AG09319 (cell line): Measurements from ENCODE around the gene CCDC146.
"Not testable (repeated sequence)": the region's sequence is repeated elsewhere in the genome, so short reads cannot be mapped to it uniquely, and the experiment has no call there.

ENCODE experiments used
- DNase-seq: peaks from one replicate; pipeline ENCODE4 v3.0.0-alpha.2; 2010; ENCODE audit warnings: low read depth; ENCODE audit errors: extremely low read depth
- TF ChIP-seq, protein P1 (sequence below): IDR thresholded peaks from 2 replicates; pipeline ENCODE4 v1.5.1; 2011; ENCODE audit warnings: low read depth, mild to moderate bottlenecking, inconsistent platforms, low read length, moderate library complexity

Gene CCDC146

DNA sequence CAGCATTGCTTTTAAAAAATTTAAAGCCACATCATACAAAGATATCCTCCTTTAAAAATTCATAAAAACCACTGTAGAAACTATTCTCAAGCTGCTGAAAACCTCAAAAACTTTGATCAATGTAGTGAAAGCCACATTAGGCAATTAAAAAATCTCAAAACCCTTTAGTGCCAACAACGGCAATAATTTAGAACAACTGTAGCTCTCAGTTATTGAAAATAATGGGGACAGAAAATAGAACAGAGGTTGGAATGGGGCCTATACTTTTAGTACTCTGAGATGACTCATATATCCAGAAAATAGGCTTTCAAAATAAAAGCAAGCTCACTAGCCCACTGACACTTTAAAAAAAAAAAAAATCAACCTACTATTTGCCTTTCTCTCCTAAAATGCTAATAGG lies 206.3 kb downstream of the CCDC146 start:
- no peak for DNase-seq
- TF ChIP-seq, protein P1, sequence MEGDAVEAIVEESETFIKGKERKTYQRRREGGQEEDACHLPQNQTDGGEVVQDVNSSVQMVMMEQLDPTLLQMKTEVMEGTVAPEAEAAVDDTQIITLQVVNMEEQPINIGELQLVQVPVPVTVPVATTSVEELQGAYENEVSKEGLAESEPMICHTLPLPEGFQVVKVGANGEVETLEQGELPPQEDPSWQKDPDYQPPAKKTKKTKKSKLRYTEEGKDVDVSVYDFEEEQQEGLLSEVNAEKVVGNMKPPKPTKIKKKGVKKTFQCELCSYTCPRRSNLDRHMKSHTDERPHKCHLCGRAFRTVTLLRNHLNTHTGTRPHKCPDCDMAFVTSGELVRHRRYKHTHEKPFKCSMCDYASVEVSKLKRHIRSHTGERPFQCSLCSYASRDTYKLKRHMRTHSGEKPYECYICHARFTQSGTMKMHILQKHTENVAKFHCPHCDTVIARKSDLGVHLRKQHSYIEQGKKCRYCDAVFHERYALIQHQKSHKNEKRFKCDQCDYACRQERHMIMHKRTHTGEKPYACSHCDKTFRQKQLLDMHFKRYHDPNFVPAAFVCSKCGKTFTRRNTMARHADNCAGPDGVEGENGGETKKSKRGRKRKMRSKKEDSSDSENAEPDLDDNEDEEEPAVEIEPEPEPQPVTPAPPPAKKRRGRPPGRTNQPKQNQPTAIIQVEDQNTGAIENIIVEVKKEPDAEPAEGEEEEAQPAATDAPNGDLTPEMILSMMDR: no peak

DNA sequence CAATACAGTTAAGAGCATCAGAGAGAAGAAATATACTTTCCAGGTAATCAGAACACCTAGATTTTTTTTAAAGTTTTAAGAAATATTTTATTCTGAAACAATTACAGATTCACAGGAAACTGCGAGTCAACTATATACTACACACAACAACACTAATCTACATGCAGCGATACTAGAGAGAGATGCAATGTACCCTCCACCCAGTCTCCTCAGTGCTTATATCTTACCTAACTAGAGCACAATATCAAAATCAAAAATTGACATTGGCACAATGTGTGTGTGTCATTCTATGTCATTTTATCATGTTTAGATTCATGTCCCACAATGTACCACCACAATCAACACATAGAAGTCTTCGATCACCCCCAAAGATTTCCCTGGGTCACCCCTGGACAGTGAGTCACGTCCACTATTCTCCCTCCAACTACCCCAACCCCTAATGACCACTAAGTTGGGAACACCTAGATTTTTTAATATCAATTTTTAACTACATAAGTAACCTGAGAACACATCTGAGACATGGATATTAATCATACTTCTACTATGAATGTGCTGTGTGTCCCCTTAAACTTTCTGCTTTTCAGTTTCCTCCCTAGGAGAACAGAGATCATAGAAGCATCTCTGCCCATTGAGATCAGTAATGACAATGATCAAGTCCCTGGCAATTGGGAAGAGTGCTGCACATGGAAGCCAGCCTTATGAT lies 207.2 kb downstream of the CCDC146 start:
- DNase-seq: no peak

DNA sequence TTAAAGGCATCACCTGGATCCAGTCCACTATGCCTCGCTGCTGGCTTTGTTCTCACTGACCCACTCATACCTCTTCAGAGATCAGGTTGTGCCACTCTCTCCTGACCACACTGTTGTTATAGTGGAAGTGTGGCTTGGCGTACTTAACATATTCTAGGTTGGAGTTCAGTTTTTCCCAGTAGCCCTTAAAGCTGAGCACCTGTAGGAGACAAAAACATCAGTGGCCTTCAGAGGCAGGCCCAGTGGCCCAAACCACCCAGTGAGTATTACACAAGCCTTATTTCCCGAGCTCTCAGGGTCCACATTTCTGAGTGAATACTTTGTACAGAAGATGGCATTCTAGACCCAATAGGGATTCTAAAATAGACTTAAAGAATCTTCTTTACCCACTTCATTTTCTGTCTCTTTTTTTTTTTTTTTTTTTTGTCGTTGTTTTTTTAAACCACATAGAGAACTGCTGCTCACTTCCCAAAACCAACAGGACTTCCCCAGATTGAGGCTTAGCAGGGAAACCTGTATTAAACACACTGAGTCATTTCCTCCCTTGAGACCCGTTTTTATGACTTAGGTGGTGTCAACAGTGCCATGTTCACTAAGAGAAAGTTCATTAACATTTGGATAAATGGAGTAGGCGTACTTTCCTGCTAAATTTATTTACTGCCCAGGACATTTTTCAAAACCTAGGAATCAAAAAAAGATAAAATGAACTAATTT lies 207.9 kb downstream of the CCDC146 start:
- no peak for DNase-seq
- TF ChIP-seq, protein P1: no peak

More for the DNA sequence above, 207.2 kb downstream of the CCDC146 start:
- TF ChIP-seq, protein P1: no peak

DNA sequence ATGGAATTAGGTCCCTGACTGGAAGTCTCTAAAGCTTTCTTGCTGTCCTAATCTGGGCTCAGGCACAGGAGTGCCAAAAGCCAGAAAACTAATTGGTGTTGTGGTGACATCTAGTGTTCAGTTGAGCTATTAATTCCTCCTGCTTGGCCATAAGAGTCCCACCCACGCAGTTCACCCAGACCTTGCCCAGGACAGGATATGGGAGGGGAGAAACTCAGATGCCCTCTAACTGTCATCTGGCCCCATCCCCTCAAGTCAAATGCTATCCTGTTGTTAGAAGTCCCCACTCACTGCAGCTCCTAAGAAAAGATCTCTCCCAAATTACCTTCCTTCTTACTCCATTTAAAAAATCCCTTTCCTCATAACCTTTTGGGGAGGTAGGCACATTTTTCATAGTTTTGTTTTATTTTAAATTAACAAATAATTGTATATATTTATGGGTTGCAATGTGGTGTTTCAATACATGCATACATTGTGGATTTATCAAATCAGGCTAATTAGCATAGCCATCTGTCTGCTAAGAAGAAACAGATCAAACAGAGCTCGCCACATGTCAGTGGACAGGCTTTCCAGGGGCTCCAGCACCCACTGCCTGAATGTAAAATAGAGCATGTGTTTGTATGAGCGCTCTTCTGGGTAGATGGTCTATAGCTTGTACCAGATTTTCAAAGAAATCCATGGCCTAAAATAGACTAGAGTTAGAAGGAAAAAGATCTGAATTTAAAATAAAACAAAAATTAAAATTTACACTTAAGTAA lies 209.7 kb downstream of the CCDC146 start:
- peak; percentile 60 for DNase-seq
- TF ChIP-seq, protein P1: peak; percentile 58

DNA sequence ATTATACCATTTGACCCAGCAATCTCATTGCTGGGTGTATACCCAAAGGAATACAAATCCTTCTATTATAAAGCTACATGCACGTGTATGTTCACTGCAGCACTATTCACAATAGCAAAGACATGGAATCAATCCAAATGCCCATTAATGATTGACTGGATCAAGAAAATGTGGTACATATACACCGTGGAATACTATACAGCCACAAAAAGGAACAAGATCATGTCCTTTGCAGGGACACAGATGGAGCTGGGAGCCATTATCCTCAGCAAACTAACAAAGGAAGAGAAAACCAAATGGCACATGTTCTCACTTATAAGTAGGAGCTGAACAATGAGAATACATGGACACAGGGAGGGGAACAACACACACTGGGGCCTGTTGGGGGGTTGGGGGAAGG lies 211.6 kb downstream of the CCDC146 start:
- not testable (repeated sequence) for DNase-seq

DNA sequence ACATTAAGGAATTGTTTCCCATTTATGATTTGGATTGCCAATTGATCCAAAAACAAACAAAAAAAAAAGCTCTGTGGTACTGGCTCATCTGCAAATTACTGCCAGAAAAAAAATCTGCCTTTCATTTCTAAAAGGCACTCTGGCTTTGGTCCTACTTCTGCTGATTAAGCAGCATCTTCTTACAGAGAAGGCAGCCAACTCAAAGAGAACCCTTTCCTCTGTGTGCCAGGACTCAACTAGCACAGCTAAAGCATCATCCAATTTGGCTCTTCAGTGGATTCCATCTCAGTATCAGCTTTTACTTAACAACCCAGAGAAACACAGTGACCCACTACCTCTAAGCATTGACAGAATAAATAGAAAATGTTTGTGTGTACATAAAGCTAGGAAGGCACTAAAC lies 213.2 kb downstream of the CCDC146 start:
- TF ChIP-seq, protein P1: no peak
- peak; percentile 56 for DNase-seq

DNA sequence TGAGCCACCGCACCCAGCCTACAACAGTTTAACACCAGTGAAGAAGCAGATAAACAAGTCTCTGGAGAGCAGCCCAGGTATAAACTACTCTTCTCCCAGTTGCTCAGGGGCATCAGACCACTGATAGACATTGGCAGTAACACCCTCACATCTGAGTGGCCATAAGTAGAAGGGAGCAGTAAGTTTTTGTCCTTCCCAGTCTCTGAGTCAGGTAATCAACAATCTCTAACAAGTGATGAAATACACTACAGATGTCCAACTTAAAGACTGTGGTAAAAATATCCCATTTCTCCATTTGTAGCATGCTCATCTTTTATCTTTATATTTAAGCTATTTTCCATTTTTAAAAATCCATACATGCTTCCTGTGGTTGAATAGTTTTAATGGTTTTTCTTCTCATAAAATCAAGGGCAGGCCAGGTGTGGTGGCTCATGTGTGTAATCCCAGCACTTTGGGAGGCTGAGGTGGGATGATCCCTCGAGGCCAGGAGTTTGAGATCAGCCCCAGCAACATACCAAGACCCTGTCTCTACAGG lies 215.1 kb downstream of the CCDC146 start:
- no peak for DNase-seq

More for the DNA sequence above, 215.1 kb downstream of the CCDC146 start:
- TF ChIP-seq, protein P1: no peak
